Loucy (cell line): ENCODE results near the gene FAM193A.

ENCODE experiments used
- CTCF ChIP-seq: fragments of 200-600 bp; sonication (generic); conservative IDR thresholded peaks from 2 replicates; pipeline ENCODE4 v1.5.1; 2014; ENCODE audit warnings: mild to moderate bottlenecking, antibody characterized with exemption, low read length
- EZH2phosphoT487 ChIP-seq: fragments of 200-600 bp; IDR thresholded peaks from 2 replicates; pipeline ENCODE4 v1.6.1; 2018; ENCODE audit warnings: antibody characterized with exemption, mild to moderate bottlenecking, moderate library complexity, borderline replicate concordance

DNA sequence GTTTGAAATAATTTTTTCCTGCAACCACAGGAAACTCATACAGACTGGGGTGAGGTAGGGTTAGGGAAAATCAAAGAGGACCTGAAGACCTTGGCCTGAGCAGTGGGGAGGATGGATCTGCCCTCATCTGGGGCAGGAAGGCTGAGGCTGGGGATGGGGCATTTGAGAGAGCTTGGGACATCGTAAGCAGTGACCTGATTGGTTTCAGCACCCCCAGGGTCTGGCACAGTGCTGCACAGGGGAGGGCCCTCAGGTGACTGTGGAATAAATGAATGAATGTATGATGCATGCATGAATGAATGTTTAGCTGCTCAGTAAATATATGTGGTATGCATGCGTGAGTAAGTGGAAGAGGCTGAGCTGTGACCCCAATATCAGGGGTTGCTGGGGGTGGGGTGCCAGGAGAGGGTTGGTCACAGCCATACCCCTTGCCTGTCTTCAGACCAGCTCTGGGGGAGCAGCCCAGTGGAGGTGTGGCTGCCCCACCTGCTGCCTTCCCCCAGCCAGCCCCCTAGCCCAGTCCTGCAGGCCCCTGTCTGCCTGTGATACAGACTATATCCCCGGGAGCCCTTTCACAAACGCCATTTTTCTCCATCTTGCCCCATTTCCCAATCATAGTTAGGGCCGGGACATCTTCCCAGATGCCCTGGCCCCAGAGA is 230.7 kb downstream of the FAM193A start:
- TF ChIP-seq CTCF (no peak), EZH2phosphoT487 (no peak)
